ENCODE measurements around the gene DSC3. TPM values are rescaled to one million over a fixed set of nuclear protein-coding genes. Genes with fewer than 3 reads are reported as not detected.

DSC3 gene
- total RNA-seq, 1 experiment from 2014 or later: 14.6 TPM

DNA sequence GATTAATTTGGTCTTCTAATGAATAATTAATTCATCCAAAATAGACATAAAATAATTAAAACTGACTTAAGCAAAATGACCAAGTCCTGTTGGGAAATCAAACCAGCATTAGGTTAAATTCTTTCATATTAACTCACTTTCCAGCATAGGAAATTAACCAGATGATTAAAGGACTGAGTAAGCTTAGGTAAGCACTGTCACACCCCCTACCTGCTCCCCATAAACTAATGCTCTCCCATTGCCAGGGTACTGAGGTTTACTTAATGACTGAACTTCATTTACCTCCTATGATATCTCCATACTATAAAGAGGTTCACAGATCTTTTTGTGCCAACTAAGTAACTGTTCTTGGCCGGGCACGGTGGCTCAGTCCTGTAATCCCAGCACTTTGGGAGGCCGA is 46.0 kb upstream of the DSC3 start:
- no peaks in the 10 kb centered on the region for H4K20me1 ChIP-seq (ENCODE audit: low read length)
- H3K79me2 ChIP-seq (ENCODE audit: low read length): no peaks in the 10 kb centered on the region
- no peaks in the 10 kb centered on the region for H3K36me3 ChIP-seq (ENCODE audit: low read depth, low read length)
- intact Hi-C loops (cut with micrococcal nuclease): no loop called here
- no peak overlapping the region for H3K4me3 ChIP-seq (ENCODE audit: low read length)
- POLR2A ChIA-PET (ENCODE audit: unreplicated experiment): no interaction called here
- H3F3A ChIP-seq (ENCODE audit: low read length, unreplicated experiment): no peaks in the 10 kb centered on the region
- no peaks in the 10 kb centered on the region for H3K27me3 ChIP-seq (ENCODE audit: low read length)
- peak overlapping the region; percentile 42 for H3K4me2 ChIP-seq (ENCODE audit: low read length)
- TF ChIP-seq, protein P1, sequence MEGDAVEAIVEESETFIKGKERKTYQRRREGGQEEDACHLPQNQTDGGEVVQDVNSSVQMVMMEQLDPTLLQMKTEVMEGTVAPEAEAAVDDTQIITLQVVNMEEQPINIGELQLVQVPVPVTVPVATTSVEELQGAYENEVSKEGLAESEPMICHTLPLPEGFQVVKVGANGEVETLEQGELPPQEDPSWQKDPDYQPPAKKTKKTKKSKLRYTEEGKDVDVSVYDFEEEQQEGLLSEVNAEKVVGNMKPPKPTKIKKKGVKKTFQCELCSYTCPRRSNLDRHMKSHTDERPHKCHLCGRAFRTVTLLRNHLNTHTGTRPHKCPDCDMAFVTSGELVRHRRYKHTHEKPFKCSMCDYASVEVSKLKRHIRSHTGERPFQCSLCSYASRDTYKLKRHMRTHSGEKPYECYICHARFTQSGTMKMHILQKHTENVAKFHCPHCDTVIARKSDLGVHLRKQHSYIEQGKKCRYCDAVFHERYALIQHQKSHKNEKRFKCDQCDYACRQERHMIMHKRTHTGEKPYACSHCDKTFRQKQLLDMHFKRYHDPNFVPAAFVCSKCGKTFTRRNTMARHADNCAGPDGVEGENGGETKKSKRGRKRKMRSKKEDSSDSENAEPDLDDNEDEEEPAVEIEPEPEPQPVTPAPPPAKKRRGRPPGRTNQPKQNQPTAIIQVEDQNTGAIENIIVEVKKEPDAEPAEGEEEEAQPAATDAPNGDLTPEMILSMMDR (conservative IDR thresholded peaks at IDR 0.05; ENCODE audit: low read depth, low read length): no peak
- no peak for TF ChIP-seq EZH2phosphoT487 (IDR thresholded peaks at IDR 0.05; ENCODE audit: borderline replicate concordance, low read length)
- TF ChIP-seq EZH2 (IDR thresholded peaks at IDR 0.05; ENCODE audit: low read length, unreplicated experiment): no peak
- H2AFZ ChIP-seq (ENCODE audit: low read length): no peak overlapping the region
- CTCF ChIA-PET: no interaction called here
- peaks cover 27% of the 10 kb centered on the region for H3K4me1 ChIP-seq (ENCODE audit: insufficient read depth, low read length)
- H3K9me3 ChIP-seq (ENCODE audit: low read length): no peaks in the 10 kb centered on the region
- no TSS peak for BruUV-seq (replicated peaks)
- peak; percentile 96 for ATAC-seq
- 0 out of 2 replicates have a peak overlapping the region, but pooled peaks have one; percentile 10 for H3K27ac ChIP-seq (ENCODE audit: low read length)
- H3K9ac ChIP-seq (ENCODE audit: low read length): no peak overlapping the region
- H3K9me2 ChIP-seq (replicated peaks; ENCODE audit: low read length): no peaks in the 10 kb centered on the region
- peak; percentile 74 for DNase-seq

DNA sequence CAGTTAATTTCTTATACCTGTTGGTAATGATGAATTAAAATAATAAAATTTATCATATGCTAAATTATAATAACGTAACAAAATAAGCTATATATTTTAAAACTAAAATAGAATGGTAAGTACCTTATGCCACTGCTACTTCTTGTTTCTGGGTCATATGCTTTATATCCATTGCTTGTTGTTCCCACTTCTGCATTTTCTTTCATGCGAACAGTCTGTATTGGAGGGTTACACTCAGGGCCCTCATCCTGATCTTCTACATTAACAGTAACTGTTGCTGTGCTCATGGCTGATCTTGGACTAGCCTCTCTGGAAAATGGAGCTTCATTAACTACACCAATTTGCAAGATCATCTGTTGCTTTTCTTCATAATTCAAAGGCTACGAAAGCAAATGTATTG is 37.4 kb upstream of the DSC3 start:
- Histone ChIP-seq H4K20me1 (ENCODE audit: low read length) (no peaks in the 10 kb centered on the region), H3K4me3 (ENCODE audit: low read length) (no peak overlapping the region), H3K36me3 (ENCODE audit: low read depth, low read length) (no peaks in the 10 kb centered on the region), H3K27ac (ENCODE audit: low read length) (no peak overlapping the region), H3K27me3 (ENCODE audit: low read length) (no peaks in the 10 kb centered on the region), H3K4me1 (ENCODE audit: insufficient read depth, low read length) (no peaks in the 10 kb centered on the region), H2AFZ (ENCODE audit: low read length) (no peak overlapping the region), H3K4me2 (ENCODE audit: low read length) (no peak overlapping the region), H3K9me2 (replicated peaks; ENCODE audit: low read length) (no peaks in the 10 kb centered on the region), H3F3A (ENCODE audit: low read length, unreplicated experiment) (no peaks in the 10 kb centered on the region), H3K9me3 (ENCODE audit: low read length) (no peaks in the 10 kb centered on the region), H3K79me2 (ENCODE audit: low read length) (no peaks in the 10 kb centered on the region), H3K9ac (ENCODE audit: low read length) (no peak overlapping the region)
- TF ChIP-seq EZH2phosphoT487 (IDR thresholded peaks at IDR 0.05; ENCODE audit: borderline replicate concordance, low read length) (no peak), EZH2 (IDR thresholded peaks at IDR 0.05; ENCODE audit: low read length, unreplicated experiment) (no peak)
- TF ChIP-seq, protein P1 (conservative IDR thresholded peaks at IDR 0.05; ENCODE audit: low read depth, low read length): no peak
- ATAC-seq: no peak
- intact Hi-C loops (cut with micrococcal nuclease): no loop called here
- ChIA-PET CTCF (no interaction called here), POLR2A (ENCODE audit: unreplicated experiment) (no interaction called here)
- no TSS peak for BruUV-seq (replicated peaks)
- no peak for DNase-seq

DNA sequence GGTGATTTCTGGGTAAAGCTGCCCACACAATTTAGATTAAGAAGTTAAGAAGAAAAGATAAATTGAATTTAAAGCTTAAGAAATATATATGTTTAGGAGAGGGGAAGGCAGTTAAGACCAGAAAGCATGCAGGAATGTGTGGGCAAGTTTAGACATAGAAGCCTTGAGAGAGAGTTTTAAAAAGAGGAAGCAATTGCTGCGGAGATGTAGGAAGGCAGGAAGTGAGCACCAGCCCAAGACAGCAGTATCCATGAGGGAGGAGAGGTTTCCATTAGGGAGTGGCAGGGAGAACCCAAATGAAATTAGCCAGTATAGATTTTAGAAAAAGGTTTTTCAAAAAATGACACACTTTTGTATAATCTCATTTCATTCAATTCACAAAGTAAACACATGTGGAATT is 35.3 kb upstream of the DSC3 start:
- no peak for ATAC-seq
- no peaks in the 10 kb centered on the region for H3F3A ChIP-seq (ENCODE audit: low read length, unreplicated experiment)
- H3K27ac ChIP-seq (ENCODE audit: low read length): no peak overlapping the region
- CTCF ChIA-PET: no interaction called here
- H3K9ac ChIP-seq (ENCODE audit: low read length): no peak overlapping the region
- no peaks in the 10 kb centered on the region for H4K20me1 ChIP-seq (ENCODE audit: low read length)
- no peak for TF ChIP-seq EZH2phosphoT487 (IDR thresholded peaks at IDR 0.05; ENCODE audit: borderline replicate concordance, low read length)
- TF ChIP-seq, protein P1 (conservative IDR thresholded peaks at IDR 0.05; ENCODE audit: low read depth, low read length): no peak
- no peak for TF ChIP-seq EZH2 (IDR thresholded peaks at IDR 0.05; ENCODE audit: low read length, unreplicated experiment)
- intact Hi-C loops (cut with micrococcal nuclease): no loop called here
- BruUV-seq (replicated peaks): no TSS peak
- H3K4me3 ChIP-seq (ENCODE audit: low read length): no peak overlapping the region
- H3K9me3 ChIP-seq (ENCODE audit: low read length): no peaks in the 10 kb centered on the region
- H3K27me3 ChIP-seq (ENCODE audit: low read length): no peaks in the 10 kb centered on the region
- no peak for DNase-seq
- no peak overlapping the region for H2AFZ ChIP-seq (ENCODE audit: low read length)
- H3K4me1 ChIP-seq (ENCODE audit: insufficient read depth, low read length): no peaks in the 10 kb centered on the region
- H3K36me3 ChIP-seq (ENCODE audit: low read depth, low read length): no peaks in the 10 kb centered on the region
- H3K9me2 ChIP-seq (replicated peaks; ENCODE audit: low read length): no peaks in the 10 kb centered on the region
- POLR2A ChIA-PET (ENCODE audit: unreplicated experiment): no interaction called here
- H3K4me2 ChIP-seq (ENCODE audit: low read length): no peak overlapping the region
- H3K79me2 ChIP-seq (ENCODE audit: low read length): no peaks in the 10 kb centered on the region
